Stimulated activated CD4-positive, alpha-beta T cell treated with anti-CD3 and anti-CD28 coated beads, Interleukin-12 subunit alpha, Interleukin-12 subunit beta, amount 100 ng/mL, for 24 hours (primary cell): ENCODE results near the gene ZNF181.
A peak's percentile ranks its signal among the peaks of the same experiment; 100 is the strongest.
"Not testable (repeated sequence)": the region's sequence is repeated elsewhere in the genome, so short reads cannot be mapped to it uniquely, and the experiment has no call there.

ENCODE experiments used
- DNase-seq, 2 experiments: peaks; one replicate each; pipeline ENCODE4 v3.0.0-alpha.2; 2020; ENCODE audit warnings: low read depth in 2 of 2

The ZNF181 gene

GRCh38 chr19:34733746-34734536 is at the start of gene ZNF181:
Gene ZNF181, plus strand, starts transcription at chr19:34734243. Its CDS starts 795 bp downstream, at chr19:34735038.
- DNase-seq, result peak; percentile 68 to 81

GRCh38 chr19:34685266-34685665 is 48.8 kb upstream of the ZNF181 start:
- DNase-seq, result not testable (repeated sequence)

GRCh38 chr19:34686455-34686854 is 47.6 kb upstream of the ZNF181 start:
- no peak for DNase-seq

GRCh38 chr19:34687348-34687747 is 46.7 kb upstream of the ZNF181 start:
- DNase-seq, result no peak

- no peak for DNase-seq
These were observed 45.5 kb upstream of the ZNF181 start for GRCh38 chr19:34688592-34688991.

- no peak for DNase-seq
These were observed 43.7 kb upstream of the ZNF181 start for GRCh38 chr19:34690372-34690771.

- no peak for DNase-seq
These were observed 41.5 kb upstream of the ZNF181 start for GRCh38 chr19:34692549-34692948.

GRCh38 chr19:34707661-34708060 is 26.4 kb upstream of the ZNF181 start:
- DNase-seq, result no peak

GRCh38 chr19:34711890-34712289 is 22.2 kb upstream of the ZNF181 start:
- no peak for DNase-seq

GRCh38 chr19:34712395-34713261 is 21.4 kb upstream of the ZNF181 start:
- DNase-seq, result peak in 1 of 2 experiments; percentile 22

- no peak for DNase-seq
These were observed 20.8 kb upstream of the ZNF181 start for GRCh38 chr19:34713262-34713637.

- DNase-seq, result no peak
These were observed 18.7 kb upstream of the ZNF181 start for GRCh38 chr19:34715357-34715756.

GRCh38 chr19:34722353-34722752 is 11.7 kb upstream of the ZNF181 start:
- DNase-seq, result no peak

- no peak for DNase-seq
These were observed 8.6 kb upstream of the ZNF181 start for GRCh38 chr19:34725400-34725799.

- DNase-seq, result no peak
These were observed 2.8 kb upstream of the ZNF181 start for GRCh38 chr19:34731019-34731829.

- DNase-seq, result no peak
These were observed 2.1 kb upstream of the ZNF181 start for GRCh38 chr19:34731964-34732363.

GRCh38 chr19:34732612-34733211 is 1.3 kb upstream of the ZNF181 start:
- no peak for DNase-seq

GRCh38 chr19:34733266-34733745 is 737 bp upstream of the ZNF181 start:
- DNase-seq, result no peak

GRCh38 chr19:34734537-34735103 is 577 bp downstream of the ZNF181 start:
- no peak for DNase-seq

GRCh38 chr19:34744896-34745690 is 11.1 kb downstream of the ZNF181 start:
- no peak for DNase-seq
